ENCODE measurements around the gene BTBD10.

The BTBD10 gene

DNA sequence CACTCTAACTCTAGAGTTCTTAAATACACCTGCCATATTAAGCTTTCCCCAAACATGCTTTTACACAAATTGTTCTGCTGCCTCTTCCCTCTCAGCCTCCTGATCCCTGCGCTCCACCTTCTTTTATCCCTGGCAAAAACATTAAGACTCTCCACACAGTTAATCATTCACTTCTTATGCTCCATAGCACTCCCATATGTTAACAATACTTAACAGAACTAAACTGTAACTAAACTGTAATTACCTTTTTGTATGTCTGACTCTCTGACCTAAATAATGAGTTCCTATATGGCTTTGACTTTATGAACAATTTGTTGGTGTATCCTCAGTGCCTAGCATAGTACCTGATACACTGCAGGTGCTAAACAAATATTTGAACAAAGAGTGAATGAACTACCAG is 71.8 kb downstream of the BTBD10 start:
- TF ChIP-seq, protein P1, sequence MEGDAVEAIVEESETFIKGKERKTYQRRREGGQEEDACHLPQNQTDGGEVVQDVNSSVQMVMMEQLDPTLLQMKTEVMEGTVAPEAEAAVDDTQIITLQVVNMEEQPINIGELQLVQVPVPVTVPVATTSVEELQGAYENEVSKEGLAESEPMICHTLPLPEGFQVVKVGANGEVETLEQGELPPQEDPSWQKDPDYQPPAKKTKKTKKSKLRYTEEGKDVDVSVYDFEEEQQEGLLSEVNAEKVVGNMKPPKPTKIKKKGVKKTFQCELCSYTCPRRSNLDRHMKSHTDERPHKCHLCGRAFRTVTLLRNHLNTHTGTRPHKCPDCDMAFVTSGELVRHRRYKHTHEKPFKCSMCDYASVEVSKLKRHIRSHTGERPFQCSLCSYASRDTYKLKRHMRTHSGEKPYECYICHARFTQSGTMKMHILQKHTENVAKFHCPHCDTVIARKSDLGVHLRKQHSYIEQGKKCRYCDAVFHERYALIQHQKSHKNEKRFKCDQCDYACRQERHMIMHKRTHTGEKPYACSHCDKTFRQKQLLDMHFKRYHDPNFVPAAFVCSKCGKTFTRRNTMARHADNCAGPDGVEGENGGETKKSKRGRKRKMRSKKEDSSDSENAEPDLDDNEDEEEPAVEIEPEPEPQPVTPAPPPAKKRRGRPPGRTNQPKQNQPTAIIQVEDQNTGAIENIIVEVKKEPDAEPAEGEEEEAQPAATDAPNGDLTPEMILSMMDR (IDR thresholded peaks at IDR 0.05; ENCODE audit: insufficient read depth, low read length, poor library complexity, severe bottlenecking) = no peak
- no peak for DNase-seq (ENCODE audit: extremely low read depth, insufficient read length)

DNA sequence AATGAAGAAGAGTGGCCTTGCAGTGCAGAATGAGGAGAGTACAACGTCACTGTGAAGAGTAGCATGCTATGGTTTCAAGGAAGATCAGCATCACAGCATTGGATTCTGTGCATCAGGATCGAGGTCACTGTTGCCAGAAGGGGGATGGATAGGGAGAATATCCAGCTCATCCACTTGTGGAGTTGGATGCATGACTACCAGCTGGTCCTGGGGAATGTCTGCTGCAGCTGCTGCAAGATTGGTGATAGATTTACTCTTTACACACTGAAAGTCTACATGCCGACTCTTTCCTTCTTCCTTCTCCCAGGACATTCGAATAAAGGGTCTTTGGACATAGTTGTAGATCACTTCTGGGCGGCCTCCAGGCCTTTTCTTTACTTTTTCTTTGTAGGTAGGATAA is 74.3 kb downstream of the BTBD10 start:
- no peak for DNase-seq (ENCODE audit: extremely low read depth, insufficient read length)
- TF ChIP-seq, protein P1 (IDR thresholded peaks at IDR 0.05; ENCODE audit: insufficient read depth, low read length, poor library complexity, severe bottlenecking) = no peak
- H3K27me3 ChIP-seq (replicated peaks; ENCODE audit: control insufficient read depth, insufficient read depth, low read length) = no peaks in the 10 kb centered on the region
- no peak overlapping the region for H3K4me3 ChIP-seq (replicated peaks; ENCODE audit: low read depth, low read length)
- H3K36me3 ChIP-seq (ENCODE audit: control insufficient read depth, insufficient read depth, low read length) = peaks cover 4% of the 10 kb centered on the region

More for the DNA sequence above, 71.8 kb downstream of the BTBD10 start:
- peaks cover 3% of the 10 kb centered on the region for H3K36me3 ChIP-seq (ENCODE audit: control insufficient read depth, insufficient read depth, low read length)
- H3K27me3 ChIP-seq (replicated peaks; ENCODE audit: control insufficient read depth, insufficient read depth, low read length) = no peaks in the 10 kb centered on the region
- no peak overlapping the region for H3K4me3 ChIP-seq (replicated peaks; ENCODE audit: low read depth, low read length)

DNA sequence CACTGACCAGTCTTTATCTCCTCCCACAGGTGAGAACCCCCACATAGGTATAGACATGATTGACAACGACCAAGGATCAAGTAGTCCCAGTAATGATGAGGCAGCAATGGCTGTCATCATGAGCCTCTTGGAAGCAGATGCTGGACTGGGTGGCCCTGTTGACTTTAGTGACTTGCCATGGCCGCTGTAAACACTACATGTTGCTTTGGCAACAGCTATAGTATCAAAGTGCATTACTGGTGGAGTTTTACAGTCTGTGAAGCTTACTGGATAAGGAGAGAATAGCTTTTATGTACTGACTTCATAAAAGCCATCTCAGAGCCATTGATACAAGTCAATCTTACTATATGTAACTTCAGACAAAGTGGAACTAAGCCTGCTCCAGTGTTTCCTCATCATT is 76.5 kb downstream of the BTBD10 start:
- H3K36me3 ChIP-seq (ENCODE audit: control insufficient read depth, insufficient read depth, low read length) = peaks cover 10% of the 10 kb centered on the region
- no peaks in the 10 kb centered on the region for H3K27me3 ChIP-seq (replicated peaks; ENCODE audit: control insufficient read depth, insufficient read depth, low read length)
- DNase-seq (ENCODE audit: extremely low read depth, insufficient read length) = no peak
- H3K4me3 ChIP-seq (replicated peaks; ENCODE audit: low read depth, low read length) = no peak overlapping the region
- TF ChIP-seq, protein P1 (IDR thresholded peaks at IDR 0.05; ENCODE audit: insufficient read depth, low read length, poor library complexity, severe bottlenecking) = no peak

DNA sequence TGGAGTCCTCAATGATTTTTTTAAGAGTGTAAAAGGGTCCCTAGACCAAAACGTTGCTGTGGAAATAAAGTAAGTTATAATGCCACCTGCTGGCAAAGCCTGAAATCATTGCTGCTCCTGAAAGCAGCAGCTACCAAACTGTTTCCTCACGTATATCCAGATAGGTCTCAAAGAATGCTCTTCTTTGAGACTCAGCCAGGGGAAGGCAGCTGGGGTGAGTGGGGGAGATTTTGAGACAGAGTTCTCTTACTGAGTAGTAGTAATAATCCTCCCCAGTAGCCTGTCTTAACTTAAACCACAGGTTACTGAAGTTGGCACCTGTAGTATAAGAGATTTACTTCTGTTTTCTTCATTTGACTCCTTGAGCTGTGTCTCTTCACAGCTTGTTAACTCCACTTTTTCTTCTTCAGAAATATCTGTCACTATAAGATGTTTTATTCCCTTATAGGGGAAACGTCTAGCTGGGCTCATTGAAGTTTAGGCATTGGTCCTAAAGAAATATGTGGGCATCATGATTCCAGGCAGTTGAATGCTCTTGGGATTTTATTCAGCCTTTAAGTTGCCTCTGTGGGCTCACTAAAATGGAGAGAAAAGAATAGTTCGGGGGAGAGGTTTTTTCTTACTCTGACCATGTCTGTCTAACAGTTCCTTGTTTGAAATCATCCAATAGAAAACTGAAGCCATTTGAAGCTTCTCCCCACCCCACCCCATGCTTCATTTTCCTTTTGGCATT is 77.9 kb downstream of the BTBD10 start:
- Histone ChIP-seq H3K27me3 (replicated peaks; ENCODE audit: control insufficient read depth, insufficient read depth, low read length) (no peaks in the 10 kb centered on the region), H3K36me3 (ENCODE audit: control insufficient read depth, insufficient read depth, low read length) (peaks cover 15% of the 10 kb centered on the region), H3K4me3 (replicated peaks; ENCODE audit: low read depth, low read length) (no peak overlapping the region)
- TF ChIP-seq, protein P1 (IDR thresholded peaks at IDR 0.05; ENCODE audit: insufficient read depth, low read length, poor library complexity, severe bottlenecking) = peak; percentile 67
- DNase-seq (ENCODE audit: extremely low read depth, insufficient read length) = no peak

DNA sequence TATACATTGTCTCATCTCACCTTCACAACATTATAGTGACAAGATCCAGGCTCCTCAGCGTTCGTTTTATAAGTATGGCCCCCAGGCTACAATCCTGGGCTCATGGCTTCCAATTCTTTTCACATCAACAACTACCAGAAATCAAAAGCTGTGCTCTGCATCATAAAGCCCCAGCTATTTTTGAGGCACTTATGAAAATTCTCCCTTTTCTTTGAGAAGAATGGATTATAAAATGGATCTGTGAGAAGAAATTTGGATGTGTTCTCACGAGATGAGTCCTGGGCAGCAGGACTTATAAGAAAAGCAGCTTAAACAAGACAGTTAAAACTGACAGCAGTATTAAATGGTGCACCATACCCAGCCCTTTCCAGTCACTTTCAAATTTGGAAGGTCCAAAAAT is 80.3 kb downstream of the BTBD10 start:
- TF ChIP-seq, protein P1 (IDR thresholded peaks at IDR 0.05; ENCODE audit: insufficient read depth, low read length, poor library complexity, severe bottlenecking) = no peak
- Histone ChIP-seq H3K4me3 (replicated peaks; ENCODE audit: low read depth, low read length) (no peak overlapping the region), H3K36me3 (ENCODE audit: control insufficient read depth, insufficient read depth, low read length) (peaks cover 13% of the 10 kb centered on the region), H3K27me3 (replicated peaks; ENCODE audit: control insufficient read depth, insufficient read depth, low read length) (no peaks in the 10 kb centered on the region)
- no peak for DNase-seq (ENCODE audit: extremely low read depth, insufficient read length)
